Karpas-422 (cell line): ENCODE data around the gene CDK6. TPM values are rescaled to one million over a fixed set of nuclear protein-coding genes. Genes with fewer than 3 reads are reported as not detected.
A peak's percentile ranks its signal among the peaks of the same experiment; 100 is the strongest.

Experiments used
- DNase-seq: peaks from one replicate; pipeline ENCODE4 v3.0.0-alpha.2; 2015
- H2AFZ ChIP-seq: fragments of 200-600 bp; sonication (generic); 2 replicates; pipeline ENCODE4 v1.6.1; 2014; ENCODE audit warnings: antibody characterized with exemption, low read length, mixed read lengths
- H3K27ac ChIP-seq: fragments of 200-600 bp; sonication (generic); 2 replicates; pipeline ENCODE4 v1.5.1; 2014; ENCODE audit warnings: mild to moderate bottlenecking, low read length, moderate library complexity
- H3K27me3 ChIP-seq: fragments of 200-600 bp; sonication (generic); 2 replicates; pipeline ENCODE4 v1.6.1; 2014; ENCODE audit warnings: low read length, mixed read lengths
- H3K36me3 ChIP-seq: fragments of 200-600 bp; sonication (generic); 2 replicates; pipeline ENCODE4 v1.6.1; 2014; ENCODE audit warnings: low read length, mixed read lengths; ENCODE audit not compliant: insufficient read depth
- H3K4me1 ChIP-seq: fragments of 200-600 bp; sonication (generic); 2 replicates; pipeline ENCODE4 v1.6.1; 2014; ENCODE audit warnings: mild to moderate bottlenecking, low read length, mixed read lengths
- H3K4me2 ChIP-seq: fragments of 200-600 bp; sonication (generic); 2 replicates; pipeline ENCODE4 v1.6.1; 2014; ENCODE audit warnings: low read length, low read depth, mild to moderate bottlenecking; ENCODE audit not compliant: poor library complexity, severe bottlenecking
- H3K4me3 ChIP-seq: fragments of 200-600 bp; sonication (generic); 2 replicates; pipeline ENCODE4 v1.5.1; 2014; ENCODE audit warnings: mild to moderate bottlenecking, antibody characterized with exemption, low read length, mixed read lengths
- H3K79me2 ChIP-seq: fragments of 200-600 bp; sonication (generic); 2 replicates; pipeline ENCODE4 v1.6.1; 2014; ENCODE audit warnings: mild to moderate bottlenecking, low read length, mixed read lengths
- H3K9ac ChIP-seq: fragments of 200-600 bp; sonication (generic); 2 replicates; pipeline ENCODE4 v1.6.0; 2014; ENCODE audit warnings: low read length
- H3K9me2 ChIP-seq: fragments of 200-600 bp; sonication (generic), shearing (Covaris generic); replicated peaks from 2 replicates; pipeline ENCODE4 v1.6.0; 2014; ENCODE audit warnings: mild to moderate bottlenecking, low read length, moderate library complexity; ENCODE audit not compliant: insufficient read depth
- H3K9me3 ChIP-seq: fragments of 300-700, 200-600 bp; sonication (generic); 2 replicates; pipeline ENCODE4 v1.6.1; 2014; ENCODE audit warnings: low read length, mixed read lengths
- H4K20me1 ChIP-seq: fragments of 200-600 bp; sonication (generic); 2 replicates; pipeline ENCODE4 v1.6.1; 2014; ENCODE audit warnings: mild to moderate bottlenecking, antibody characterized with exemption, low read length, low read depth; ENCODE audit not compliant: insufficient read depth
- total RNA-seq: library from RNA; depleted of rRNA; stranded (reverse); fragments of >200 nt; shearing (Covaris generic); gene quantifications from 2 replicates; pipeline ENCODE4 v1.2.3, GENCODE V29; 2014; ENCODE audit warnings: low replicate concordance

CDK6 gene
- total RNA-seq, 1 experiment from 2014 or later, result 65.1 TPM

- Histone ChIP-seq H3K9me3 (no peaks in the 10 kb centered on the region), H3K27ac (no peak overlapping the region), H4K20me1 (no peaks in the 10 kb centered on the region), H3K4me2 (no peak overlapping the region), H3K27me3 (no peaks in the 10 kb centered on the region), H3K4me3 (no peak overlapping the region), H2AFZ (no peak overlapping the region), H3K4me1 (peaks cover 24% of the 10 kb centered on the region), H3K9me2 (no peaks in the 10 kb centered on the region), H3K79me2 (peaks cover 3% of the 10 kb centered on the region), H3K9ac (no peak overlapping the region), H3K36me3 (no peaks in the 10 kb centered on the region; the same call in 1 of the 2 replicates)
- DNase-seq, result no peak
Observed at GRCh38 chr7:92614660-92615174, 221.7 kb downstream of the CDK6 start.

GRCh38 chr7:92613720-92614119 lies 222.7 kb downstream of the CDK6 start:
- H3K36me3 ChIP-seq, result no peaks in the 10 kb centered on the region; the same call in 1 of the 2 replicates
- no peak overlapping the region for H2AFZ ChIP-seq
- no peaks in the 10 kb centered on the region for H4K20me1 ChIP-seq
- no peak overlapping the region for H3K4me3 ChIP-seq
- no peak for DNase-seq
- no peak overlapping the region for H3K9ac ChIP-seq
- no peaks in the 10 kb centered on the region for H3K79me2 ChIP-seq
- H3K27ac ChIP-seq, result no peak overlapping the region
- H3K4me1 ChIP-seq, result peaks cover 24% of the 10 kb centered on the region
- no peaks in the 10 kb centered on the region for H3K9me2 ChIP-seq
- H3K27me3 ChIP-seq, result no peaks in the 10 kb centered on the region
- H3K4me2 ChIP-seq, result no peak overlapping the region
- H3K9me3 ChIP-seq, result no peaks in the 10 kb centered on the region

GRCh38 chr7:92613214-92613613 lies 223.2 kb downstream of the CDK6 start:
- H3K4me1 ChIP-seq, result peaks cover 24% of the 10 kb centered on the region
- H3K79me2 ChIP-seq, result no peaks in the 10 kb centered on the region
- no peak overlapping the region for H2AFZ ChIP-seq
- no peak overlapping the region for H3K4me3 ChIP-seq
- no peaks in the 10 kb centered on the region for H3K9me3 ChIP-seq
- H3K36me3 ChIP-seq, result no peaks in the 10 kb centered on the region; the same call in 1 of the 2 replicates
- no peaks in the 10 kb centered on the region for H4K20me1 ChIP-seq
- H3K27me3 ChIP-seq, result no peaks in the 10 kb centered on the region
- H3K9ac ChIP-seq, result no peak overlapping the region
- H3K27ac ChIP-seq, result no peak overlapping the region
- no peak for DNase-seq
- no peak overlapping the region for H3K4me2 ChIP-seq
- H3K9me2 ChIP-seq, result no peaks in the 10 kb centered on the region

GRCh38 chr7:92612501-92612900 lies 223.9 kb downstream of the CDK6 start:
- H3K79me2 ChIP-seq, result no peaks in the 10 kb centered on the region

GRCh38 chr7:92611735-92612134 lies 224.6 kb downstream of the CDK6 start:
- Histone ChIP-seq H3K4me1 (peaks cover 24% of the 10 kb centered on the region), H3K4me3 (no peak overlapping the region), H3K27me3 (no peaks in the 10 kb centered on the region), H4K20me1 (no peaks in the 10 kb centered on the region), H3K9ac (no peak overlapping the region), H3K4me2 (no peak overlapping the region), H3K9me3 (no peaks in the 10 kb centered on the region), H2AFZ (no peak overlapping the region), H3K27ac (no peak overlapping the region; the same call in 1 of the 2 replicates), H3K9me2 (no peaks in the 10 kb centered on the region), H3K36me3 (no peaks in the 10 kb centered on the region; the same call in 1 of the 2 replicates), H3K79me2 (no peaks in the 10 kb centered on the region)
- no peak for DNase-seq

More at GRCh38 chr7:92612501-92612900, 223.9 kb downstream of the CDK6 start:
- Histone ChIP-seq H3K9me3 (no peaks in the 10 kb centered on the region), H3K9ac (no peak overlapping the region), H3K4me2 (no peak overlapping the region), H3K9me2 (no peaks in the 10 kb centered on the region), H3K27ac (no peak overlapping the region), H2AFZ (no peak overlapping the region), H4K20me1 (no peaks in the 10 kb centered on the region), H3K36me3 (no peaks in the 10 kb centered on the region; the same call in 1 of the 2 replicates), H3K4me3 (no peak overlapping the region), H3K27me3 (no peaks in the 10 kb centered on the region), H3K4me1 (peaks cover 24% of the 10 kb centered on the region)
- DNase-seq, result no peak

GRCh38 chr7:92609921-92610518 lies 226.4 kb downstream of the CDK6 start:
- peak; percentile 72 for DNase-seq
- Histone ChIP-seq H3K4me3 (no peak overlapping the region), H2AFZ (no peak overlapping the region), H3K79me2 (no peaks in the 10 kb centered on the region), H4K20me1 (no peaks in the 10 kb centered on the region), H3K9ac (no peak overlapping the region), H3K27ac (no peak overlapping the region), H3K36me3 (no peaks in the 10 kb centered on the region; the same call in 1 of the 2 replicates), H3K9me2 (no peaks in the 10 kb centered on the region), H3K9me3 (no peaks in the 10 kb centered on the region), H3K4me2 (no peak overlapping the region), H3K27me3 (no peaks in the 10 kb centered on the region), H3K4me1 (peaks cover 24% of the 10 kb centered on the region)

- H3K4me3 ChIP-seq, result no peak overlapping the region
- no peak for DNase-seq
- H4K20me1 ChIP-seq, result no peaks in the 10 kb centered on the region
- no peak overlapping the region for H3K4me2 ChIP-seq
- no peaks in the 10 kb centered on the region for H3K9me3 ChIP-seq
- no peak overlapping the region for H2AFZ ChIP-seq
- no peak overlapping the region for H3K27ac ChIP-seq
- H3K9me2 ChIP-seq, result no peaks in the 10 kb centered on the region
- no peaks in the 10 kb centered on the region for H3K27me3 ChIP-seq
- no peak overlapping the region for H3K9ac ChIP-seq
- peaks cover 22% of the 10 kb centered on the region for H3K4me1 ChIP-seq
- no peaks in the 10 kb centered on the region for H3K79me2 ChIP-seq
- no peaks in the 10 kb centered on the region; the same call in 1 of the 2 replicates for H3K36me3 ChIP-seq
Observed at GRCh38 chr7:92608380-92609322, 227.7 kb downstream of the CDK6 start.

- H3K9me2 ChIP-seq, result no peaks in the 10 kb centered on the region
- H4K20me1 ChIP-seq, result no peaks in the 10 kb centered on the region
Observed at GRCh38 chr7:92606985-92607384, 229.4 kb downstream of the CDK6 start.

More at GRCh38 chr7:92606985-92607384, 229.4 kb downstream of the CDK6 start:
- Histone ChIP-seq H3K4me1 (peaks cover 6% of the 10 kb centered on the region), H3K27ac (no peak overlapping the region), H3K27me3 (no peaks in the 10 kb centered on the region), H3K9ac (no peak overlapping the region), H2AFZ (no peak overlapping the region), H3K4me3 (no peak overlapping the region), H3K36me3 (no peaks in the 10 kb centered on the region; the same call in 1 of the 2 replicates), H3K9me3 (no peaks in the 10 kb centered on the region), H3K79me2 (no peaks in the 10 kb centered on the region), H3K4me2 (no peak overlapping the region)
- no peak for DNase-seq
